Skin of body (tissue), 2 donors: ENCODE results near the gene LRRC3C. TPM values are rescaled to one million over a fixed set of nuclear protein-coding genes. Genes with fewer than 3 reads are reported as not detected.

Experiments
- DNase-seq: peaks from one replicate; lab custom pipeline; 2025; lab: John Stamatoyannopoulos, UW
- total RNA-seq: library from RNA; depleted of rRNA; stranded (reverse); fragments of >200 nt; gene quantifications from one replicate; pipeline ENCODE4 v1.2.3, GENCODE V29; 2014

Gene LRRC3C
- total RNA-seq, 1 donor from 2014 or later, result not detected

DNA sequence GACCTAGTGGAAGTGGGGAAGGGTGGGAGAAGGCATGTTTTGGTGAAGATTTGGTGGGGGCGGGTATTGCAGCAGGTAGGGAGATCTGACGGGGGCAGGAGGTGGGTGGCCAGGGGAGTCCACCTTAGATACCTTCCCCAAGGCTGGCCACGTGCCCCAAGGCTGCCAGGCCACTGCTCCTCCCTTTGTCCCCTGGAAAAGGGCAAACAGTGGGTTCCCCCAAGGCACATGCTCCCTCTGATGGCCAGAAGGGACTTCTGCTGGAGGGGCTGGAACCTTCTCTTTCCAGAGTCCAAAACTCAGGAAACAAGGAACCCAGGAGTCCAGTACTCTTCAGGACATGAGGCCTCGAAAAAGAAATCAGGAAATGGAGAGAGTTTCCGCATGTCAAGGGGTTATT, 46.9 kb downstream of the LRRC3C start:
- no peak for DNase-seq

GRCh38 chr17:39975801-39976200, 48.3 kb downstream of the LRRC3C start:
- DNase-seq, result no peak

DNA sequence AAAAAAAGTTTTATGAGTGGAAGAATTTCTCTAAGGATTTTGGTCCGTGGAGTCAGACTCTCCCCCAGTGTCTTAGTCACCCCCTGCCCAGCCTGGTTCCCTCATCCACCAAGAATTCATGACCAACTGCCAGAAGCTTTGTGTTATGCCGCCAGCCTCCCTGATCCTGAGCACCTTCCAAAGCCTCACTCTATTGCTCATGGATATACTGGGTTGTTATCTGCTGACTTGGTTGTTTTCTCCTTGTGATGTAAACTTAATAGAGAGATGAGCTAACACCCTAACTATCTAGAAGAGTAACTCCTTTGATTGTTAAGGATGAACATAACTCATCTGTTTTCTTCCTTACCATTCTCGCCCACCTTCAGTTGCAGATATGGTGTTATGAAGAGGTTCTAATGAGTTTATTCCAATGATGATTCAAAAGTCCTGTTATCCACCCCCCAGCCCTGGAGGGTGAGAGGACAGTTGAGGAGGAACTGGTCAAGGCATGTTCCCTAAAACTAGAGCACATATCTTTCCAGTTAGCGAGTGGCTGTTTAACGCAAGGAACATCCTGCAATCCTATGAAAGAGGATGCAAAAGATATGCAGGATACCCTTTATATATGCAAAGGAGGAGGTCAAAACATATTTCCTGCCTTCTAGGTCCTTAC, 51.6 kb downstream of the LRRC3C start:
- no peak for DNase-seq

DNA sequence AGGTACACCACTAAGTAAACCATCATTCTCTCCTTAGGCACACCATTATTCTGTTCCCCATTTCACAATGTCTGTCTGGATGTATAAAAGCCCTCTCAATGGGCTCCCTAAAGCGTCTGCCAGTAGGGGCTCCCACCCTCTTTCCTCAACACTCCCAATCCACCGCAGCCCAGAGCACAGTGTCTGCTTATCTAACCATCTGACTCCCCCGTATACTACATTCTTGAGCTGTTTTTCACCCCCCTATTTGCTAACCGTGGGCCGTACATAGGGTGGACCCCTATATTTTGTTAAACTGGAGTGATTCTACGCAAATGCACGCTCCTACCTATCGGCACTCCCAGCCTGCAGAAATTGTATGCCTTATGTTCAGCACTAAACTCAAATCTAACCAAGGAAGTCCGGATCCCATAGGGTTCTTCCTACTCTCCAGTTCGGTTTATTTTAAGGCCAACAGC, 52.4 kb downstream of the LRRC3C start:
- peak; percentile 75 for DNase-seq

DNA sequence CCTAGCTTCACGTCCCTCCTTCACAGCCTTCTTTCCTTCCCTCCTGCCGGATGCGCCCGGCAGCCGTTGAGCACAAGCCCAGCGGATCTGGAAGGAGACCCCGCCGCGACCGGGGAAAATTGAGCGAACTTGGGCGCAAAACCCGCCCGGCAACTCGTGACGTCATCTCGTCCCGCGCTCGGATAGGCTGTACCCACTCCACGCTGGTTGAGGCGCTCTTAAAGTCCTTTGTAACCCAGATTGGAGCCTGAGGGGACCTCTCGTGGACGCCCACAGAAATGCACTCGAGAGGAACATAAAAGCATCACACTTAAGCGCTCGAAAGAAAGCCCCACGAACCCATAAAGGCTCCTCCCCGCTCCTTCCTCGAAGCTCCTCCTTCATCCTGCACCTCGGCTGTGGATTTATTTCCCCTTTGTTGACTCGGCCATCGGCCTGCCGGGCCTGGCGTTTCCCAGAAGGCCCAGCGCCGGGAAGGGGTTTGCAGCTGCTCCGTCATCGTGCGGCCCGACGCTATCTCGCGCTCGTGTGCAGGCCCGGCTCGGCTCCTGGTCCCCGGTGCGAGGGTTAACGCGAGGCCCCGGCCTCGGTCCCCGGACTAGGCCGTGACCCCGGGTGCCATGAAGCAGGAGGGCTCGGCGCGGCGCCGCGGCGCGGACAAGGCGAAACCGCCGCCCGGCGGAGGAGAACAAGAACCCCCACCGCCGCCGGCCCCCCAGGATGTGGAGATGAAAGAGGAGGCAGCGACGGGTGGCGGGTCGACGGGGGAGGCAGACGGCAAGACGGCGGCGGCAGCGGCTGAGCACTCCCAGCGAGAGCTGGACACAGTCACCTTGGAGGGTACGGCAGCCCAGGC, 53.0 kb downstream of the LRRC3C start, which contains the start of gene PSMD3:
PSMD3 (plus strand) TSS at position 457 of the 856 bp plus-strand sequence; CDS start at position 621, 164 bp downstream.
- peak; percentile 100 for DNase-seq

- no peak for DNase-seq
These were observed 53.7 kb downstream of the LRRC3C start for GRCh38 chr17:39981207-39981741.

DNA sequence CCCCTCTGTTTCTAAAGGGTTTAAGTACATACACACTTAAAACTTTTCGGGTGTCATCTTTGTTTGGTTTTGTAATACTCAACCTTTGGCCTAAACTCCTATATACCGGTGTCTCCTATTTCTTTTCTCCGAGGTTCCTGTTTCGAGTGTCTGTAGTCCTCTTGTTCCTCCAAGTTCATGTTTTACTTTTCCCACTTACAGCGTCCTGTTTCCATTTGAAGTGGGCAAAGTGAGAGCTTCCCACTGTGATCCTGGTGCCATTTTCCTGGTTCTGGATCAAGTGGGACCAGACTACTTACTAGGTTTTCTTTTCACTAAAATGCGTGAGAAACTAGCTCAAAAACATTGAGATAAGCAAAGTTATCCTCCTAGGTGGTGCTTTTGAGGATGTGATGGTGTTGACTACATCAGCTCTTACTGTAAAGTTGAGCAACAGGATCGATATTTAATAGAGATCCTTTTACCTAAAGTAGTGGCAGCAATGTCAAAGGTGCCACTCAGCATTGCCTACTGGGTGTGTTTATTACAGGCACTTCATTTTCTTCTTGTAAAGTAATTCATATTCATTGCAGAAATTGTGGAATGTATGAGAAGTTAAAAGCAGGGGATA, 54.3 kb downstream of the LRRC3C start:
- DNase-seq, result no peak

DNA sequence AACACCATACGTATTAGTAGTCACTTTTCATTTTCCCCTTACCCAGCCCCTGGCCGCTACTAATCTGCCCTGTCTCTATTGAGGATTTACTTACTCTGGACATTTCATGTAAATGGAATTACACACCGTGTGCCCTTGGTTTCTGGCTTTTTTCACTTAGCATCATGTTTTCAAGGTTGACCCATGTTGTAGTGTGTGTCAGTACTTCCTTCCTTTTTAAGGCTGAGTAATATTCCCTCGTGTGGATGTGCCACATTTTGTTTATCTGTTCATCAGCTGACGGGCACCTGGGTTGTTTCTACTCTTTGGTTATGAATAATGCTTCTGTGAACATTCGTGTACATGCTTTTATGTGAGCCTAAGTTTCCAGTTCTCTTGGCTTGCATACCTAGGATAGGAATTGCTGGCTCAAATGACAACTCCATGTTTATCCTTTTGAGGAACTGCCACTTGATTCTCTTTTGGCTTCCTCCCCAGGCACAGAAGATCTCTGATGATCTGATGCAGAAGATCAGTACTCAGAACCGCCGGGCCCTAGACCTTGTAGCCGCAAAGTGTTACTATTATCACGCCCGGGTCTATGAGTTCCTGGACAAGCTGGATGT, 60.8 kb downstream of the LRRC3C start:
- DNase-seq, result no peak

DNA sequence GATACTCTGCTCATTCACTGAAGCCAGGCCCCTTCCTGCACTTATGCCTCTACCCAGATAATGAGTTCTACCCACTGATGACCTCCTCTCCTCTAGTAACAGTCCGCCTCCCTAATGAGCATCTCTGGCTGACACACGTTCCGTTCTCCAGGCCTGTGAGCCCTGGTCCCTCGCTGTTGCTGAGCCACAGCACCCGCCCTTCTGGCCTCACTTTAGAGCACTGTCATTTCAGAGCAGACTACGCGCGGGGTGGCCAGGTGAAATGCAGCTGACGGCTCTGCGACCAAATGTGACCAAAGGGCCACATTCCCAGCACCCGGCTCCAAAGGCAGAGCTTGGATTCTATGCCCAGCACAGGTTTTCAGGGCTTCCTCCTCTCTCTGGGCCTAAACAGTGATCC, 66.9 kb downstream of the LRRC3C start:
- DNase-seq, result no peak

Other genes starting within 250 kb of the LRRC3C start
- gene PGAP3, start 239.7 kb upstream of the LRRC3C start, total RNA-seq, result 9.7 TPM
- 61.1 TPM for gene ERBB2, start 227.7 kb upstream of the LRRC3C start, total RNA-seq
- gene MIEN1, start 197.2 kb upstream of the LRRC3C start, total RNA-seq, result 11.1 TPM
- gene GRB7, start 189.8 kb upstream of the LRRC3C start, total RNA-seq, result 8.8 TPM
- 0.39 TPM for gene IKZF3, start 63.4 kb upstream of the LRRC3C start, total RNA-seq
- not detected for gene ZPBP2, start 59.5 kb upstream of the LRRC3C start, total RNA-seq
- 24.0 TPM for gene GSDMB, start 9.1 kb upstream of the LRRC3C start, total RNA-seq
- gene ORMDL3, start 131 bp upstream of the LRRC3C start, total RNA-seq, result 62.8 TPM
- 21.1 TPM for gene GSDMA, start 35.3 kb downstream of the LRRC3C start, total RNA-seq
- 49.5 TPM for gene PSMD3, start 53.1 kb downstream of the LRRC3C start, total RNA-seq
- gene CSF3, start 87.7 kb downstream of the LRRC3C start, total RNA-seq, result not detected
- 36.3 TPM for gene MED24, start 126.7 kb downstream of the LRRC3C start, total RNA-seq
- gene THRA, start 135.2 kb downstream of the LRRC3C start, total RNA-seq, result 27.2 TPM
- 3.6 TPM for gene NR1D1, start 172.9 kb downstream of the LRRC3C start, total RNA-seq
- 71.9 TPM for gene MSL1, start 194.2 kb downstream of the LRRC3C start, total RNA-seq
- gene CASC3, start 212.8 kb downstream of the LRRC3C start, total RNA-seq, result 43.6 TPM
- gene RAPGEFL1, start 249.7 kb downstream of the LRRC3C start, total RNA-seq, result 27.8 TPM